ENCODE measurements around the gene FAM149A. TPM values are rescaled to one million over a fixed set of nuclear protein-coding genes. Genes with fewer than 3 reads are reported as not detected.

Gene FAM149A
- polyA plus RNA-seq, 1 donor = 11.8 TPM

DNA sequence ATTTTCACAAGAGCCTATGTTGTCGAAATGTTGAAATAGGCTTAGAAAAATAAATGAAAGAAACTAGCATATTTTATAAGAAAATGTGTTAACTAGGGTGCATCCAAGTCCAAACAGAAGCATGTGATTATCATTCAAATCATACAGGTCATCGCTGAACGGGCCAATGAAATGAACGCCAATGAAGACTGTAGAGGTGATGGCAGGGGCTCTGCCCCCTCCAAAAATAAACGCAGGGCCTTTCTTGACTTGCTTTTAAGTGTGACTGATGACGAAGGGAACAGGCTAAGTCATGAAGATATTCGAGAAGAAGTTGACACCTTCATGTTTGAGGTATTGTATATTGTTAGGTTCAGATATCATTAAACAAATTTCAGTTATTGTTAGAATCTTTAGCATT lies 96.5 kb downstream of the FAM149A start:
- no peak overlapping the region for H3K4me3 ChIP-seq (ENCODE audit: low read length)
- H3K4me1 ChIP-seq (ENCODE audit: control insufficient read depth, insufficient read depth, low read length) = peaks cover 11% of the 10 kb centered on the region
- no peaks in the 10 kb centered on the region for H3K27me3 ChIP-seq (ENCODE audit: control insufficient read depth, insufficient read depth, low read length)
- H3K36me3 ChIP-seq (ENCODE audit: control insufficient read depth, insufficient read depth, low read length) = peaks cover 11% of the 10 kb centered on the region
- H3K9me3 ChIP-seq (ENCODE audit: control insufficient read depth, low read depth, low read length) = no peaks in the 10 kb centered on the region
- 90% methylated on average over 5 of the region's 7 CpGs for WGBS (ENCODE audit: insufficient coverage, low lambda C conversion rate)
- no peak for DNase-seq
- H3K27ac ChIP-seq (ENCODE audit: low read length) = no peak overlapping the region

- WGBS (ENCODE audit: insufficient coverage, low lambda C conversion rate) = no CpG with 5 or more reads among the region's 9 CpGs
- H3K4me1 ChIP-seq (ENCODE audit: control insufficient read depth, insufficient read depth, low read length) = peaks cover 11% of the 10 kb centered on the region
- H3K4me3 ChIP-seq (ENCODE audit: low read length) = no peak overlapping the region
- no peaks in the 10 kb centered on the region for H3K27me3 ChIP-seq (ENCODE audit: control insufficient read depth, insufficient read depth, low read length)
- peaks cover 7% of the 10 kb centered on the region for H3K36me3 ChIP-seq (ENCODE audit: control insufficient read depth, insufficient read depth, low read length)
- DNase-seq = peak; percentile 31 to 58
- H3K27ac ChIP-seq (ENCODE audit: low read length) = peak overlapping the region; percentile 29
- no peaks in the 10 kb centered on the region for H3K9me3 ChIP-seq (ENCODE audit: control insufficient read depth, low read depth, low read length)
Observed at GRCh38 chr4:186201535-186202230, 97.2 kb downstream of the FAM149A start.

- Histone ChIP-seq H3K4me1 (ENCODE audit: control insufficient read depth, insufficient read depth, low read length) (peaks cover 11% of the 10 kb centered on the region), H3K9me3 (ENCODE audit: control insufficient read depth, low read depth, low read length) (no peaks in the 10 kb centered on the region), H3K27ac (ENCODE audit: low read length) (no peak overlapping the region), H3K36me3 (ENCODE audit: control insufficient read depth, insufficient read depth, low read length) (peaks cover 2% of the 10 kb centered on the region), H3K4me3 (ENCODE audit: low read length) (no peak overlapping the region), H3K27me3 (ENCODE audit: control insufficient read depth, insufficient read depth, low read length) (no peaks in the 10 kb centered on the region)
- no CpG with 5 or more reads among the region's 8 CpGs for WGBS (ENCODE audit: insufficient coverage, low lambda C conversion rate)
- no peak for DNase-seq
Observed at GRCh38 chr4:186202490-186203140, 98.1 kb downstream of the FAM149A start.

- no CpG with 5 or more reads among the region's 12 CpGs for WGBS (ENCODE audit: insufficient coverage, low lambda C conversion rate)
- no peak overlapping the region for H3K4me3 ChIP-seq (ENCODE audit: low read length)
- DNase-seq = no peak
Observed at GRCh38 chr4:186203406-186203805, 98.9 kb downstream of the FAM149A start.

DNA sequence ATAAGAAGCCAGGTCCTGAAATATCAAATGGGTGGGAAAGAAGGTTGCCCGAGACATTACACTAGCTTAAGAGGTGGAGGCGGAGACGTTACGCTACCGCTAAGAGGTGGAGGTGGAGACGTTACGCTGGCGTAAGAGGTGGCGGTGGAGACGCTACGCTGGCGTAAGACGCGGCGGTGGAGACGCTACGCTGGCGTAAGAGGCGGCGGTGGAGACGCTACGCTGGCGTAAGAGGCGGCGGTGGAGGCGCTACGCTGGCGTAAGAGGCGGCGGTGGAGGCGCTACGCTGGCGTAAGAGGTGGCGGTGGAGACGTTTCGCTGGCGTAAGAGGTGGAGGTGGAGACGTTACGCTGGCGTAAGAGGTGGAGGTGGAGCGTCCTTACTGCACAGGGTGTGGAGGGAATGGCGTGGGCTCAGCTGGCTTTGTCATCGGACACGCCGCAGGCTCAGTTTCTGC lies 99.6 kb downstream of the FAM149A start:
- H3K9me3 ChIP-seq (ENCODE audit: control insufficient read depth, low read depth, low read length) = peaks cover 3% of the 10 kb centered on the region
- no CpG with 5 or more reads among the region's 45 CpGs for WGBS (ENCODE audit: insufficient coverage, low lambda C conversion rate)
- DNase-seq = no peak
- H3K4me3 ChIP-seq (ENCODE audit: low read length) = peak overlapping the region; percentile 42
- peaks cover 11% of the 10 kb centered on the region for H3K4me1 ChIP-seq (ENCODE audit: control insufficient read depth, insufficient read depth, low read length)
- H3K36me3 ChIP-seq (ENCODE audit: control insufficient read depth, insufficient read depth, low read length) = peaks cover 9% of the 10 kb centered on the region
- H3K27ac ChIP-seq (ENCODE audit: low read length) = peak overlapping the region; percentile 96
- no peaks in the 10 kb centered on the region for H3K27me3 ChIP-seq (ENCODE audit: control insufficient read depth, insufficient read depth, low read length)

More at GRCh38 chr4:186203406-186203805, 98.9 kb downstream of the FAM149A start:
- H3K27ac ChIP-seq (ENCODE audit: low read length) = peak overlapping the region; percentile 96
- H3K9me3 ChIP-seq (ENCODE audit: control insufficient read depth, low read depth, low read length) = no peaks in the 10 kb centered on the region
- H3K27me3 ChIP-seq (ENCODE audit: control insufficient read depth, insufficient read depth, low read length) = no peaks in the 10 kb centered on the region
- H3K36me3 ChIP-seq (ENCODE audit: control insufficient read depth, insufficient read depth, low read length) = peaks cover 2% of the 10 kb centered on the region
- peaks cover 11% of the 10 kb centered on the region for H3K4me1 ChIP-seq (ENCODE audit: control insufficient read depth, insufficient read depth, low read length)

DNA sequence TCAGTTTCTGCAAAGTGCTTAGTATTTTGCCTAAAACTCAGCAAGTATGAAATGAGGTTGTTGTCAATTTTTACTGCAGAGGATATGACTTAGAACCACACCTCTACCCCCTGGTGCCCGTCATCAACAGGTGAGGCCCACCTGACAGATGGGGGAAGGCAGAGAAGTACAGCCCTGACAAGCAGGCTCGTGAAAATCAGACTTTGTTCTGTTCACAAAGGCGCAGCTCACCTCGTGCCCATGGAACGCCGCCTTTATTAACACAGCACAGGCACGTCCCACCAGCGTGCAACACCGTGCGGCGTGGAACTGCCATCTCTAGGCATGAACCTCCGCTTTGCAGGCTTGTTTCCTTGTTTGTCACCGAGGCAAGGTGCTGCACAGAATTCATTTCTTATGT lies 100.2 kb downstream of the FAM149A start:
- DNase-seq = peak; percentile 94 to 98
- H3K4me3 ChIP-seq (ENCODE audit: low read length) = peak overlapping the region; percentile 42
- no CpG with 5 or more reads among the region's 13 CpGs for WGBS (ENCODE audit: insufficient coverage, low lambda C conversion rate)
- H3K4me1 ChIP-seq (ENCODE audit: control insufficient read depth, insufficient read depth, low read length) = peaks cover 11% of the 10 kb centered on the region
- H3K9me3 ChIP-seq (ENCODE audit: control insufficient read depth, low read depth, low read length) = peaks cover 3% of the 10 kb centered on the region
- peak overlapping the region; percentile 96 for H3K27ac ChIP-seq (ENCODE audit: low read length)
- H3K36me3 ChIP-seq (ENCODE audit: control insufficient read depth, insufficient read depth, low read length) = peaks cover 14% of the 10 kb centered on the region
- H3K27me3 ChIP-seq (ENCODE audit: control insufficient read depth, insufficient read depth, low read length) = no peaks in the 10 kb centered on the region

GRCh38 chr4:186205156-186205555 lies 100.7 kb downstream of the FAM149A start:
- no peaks in the 10 kb centered on the region for H3K27me3 ChIP-seq (ENCODE audit: control insufficient read depth, insufficient read depth, low read length)
- peaks cover 11% of the 10 kb centered on the region for H3K4me1 ChIP-seq (ENCODE audit: control insufficient read depth, insufficient read depth, low read length)
- peaks cover 18% of the 10 kb centered on the region for H3K36me3 ChIP-seq (ENCODE audit: control insufficient read depth, insufficient read depth, low read length)
- H3K9me3 ChIP-seq (ENCODE audit: control insufficient read depth, low read depth, low read length) = peaks cover 3% of the 10 kb centered on the region
- WGBS (ENCODE audit: insufficient coverage, low lambda C conversion rate) = no CpG with 5 or more reads among the region's 8 CpGs
- peak overlapping the region; percentile 96 for H3K27ac ChIP-seq (ENCODE audit: low read length)
- DNase-seq = peak; percentile 38 to 74
- no peak overlapping the region for H3K4me3 ChIP-seq (ENCODE audit: low read length)

DNA sequence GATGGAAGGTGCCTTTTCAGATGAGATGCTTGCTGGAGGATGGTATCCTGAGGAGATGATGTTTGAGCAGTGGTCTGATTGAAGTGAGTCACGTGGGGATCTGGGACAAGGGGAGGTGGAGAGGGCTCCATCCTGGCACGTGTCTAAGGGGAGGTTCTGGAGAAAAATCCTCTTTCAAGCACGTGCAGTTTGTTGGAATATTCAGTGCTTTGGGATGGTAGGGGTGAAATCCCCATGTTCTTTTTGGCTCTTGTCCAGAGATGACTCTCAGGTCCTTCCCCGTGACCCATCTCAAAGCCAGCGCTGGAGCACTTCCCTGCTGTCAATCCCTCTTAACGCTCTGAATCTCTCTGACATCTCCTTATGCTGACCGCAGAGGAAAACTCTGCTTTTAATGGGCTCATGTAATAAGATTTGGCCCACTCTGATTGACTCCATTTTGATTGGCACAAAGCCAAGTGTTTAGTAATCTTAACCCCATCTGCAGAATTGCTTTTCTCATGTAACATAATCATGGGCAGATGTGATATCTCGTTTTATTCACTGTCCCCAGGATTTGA lies 112.0 kb downstream of the FAM149A start:
- Histone ChIP-seq H3K9me3 (ENCODE audit: control insufficient read depth, low read depth, low read length) (no peaks in the 10 kb centered on the region), H3K36me3 (ENCODE audit: control insufficient read depth, insufficient read depth, low read length) (no peaks in the 10 kb centered on the region), H3K27ac (ENCODE audit: low read length) (no peak overlapping the region), H3K4me1 (ENCODE audit: control insufficient read depth, insufficient read depth, low read length) (no peaks in the 10 kb centered on the region), H3K27me3 (ENCODE audit: control insufficient read depth, insufficient read depth, low read length) (no peaks in the 10 kb centered on the region), H3K4me3 (ENCODE audit: low read length) (no peak overlapping the region)
- no peak for DNase-seq
- WGBS (ENCODE audit: insufficient coverage, low lambda C conversion rate) = 20% methylated on average over 1 of the region's 8 CpGs

DNA sequence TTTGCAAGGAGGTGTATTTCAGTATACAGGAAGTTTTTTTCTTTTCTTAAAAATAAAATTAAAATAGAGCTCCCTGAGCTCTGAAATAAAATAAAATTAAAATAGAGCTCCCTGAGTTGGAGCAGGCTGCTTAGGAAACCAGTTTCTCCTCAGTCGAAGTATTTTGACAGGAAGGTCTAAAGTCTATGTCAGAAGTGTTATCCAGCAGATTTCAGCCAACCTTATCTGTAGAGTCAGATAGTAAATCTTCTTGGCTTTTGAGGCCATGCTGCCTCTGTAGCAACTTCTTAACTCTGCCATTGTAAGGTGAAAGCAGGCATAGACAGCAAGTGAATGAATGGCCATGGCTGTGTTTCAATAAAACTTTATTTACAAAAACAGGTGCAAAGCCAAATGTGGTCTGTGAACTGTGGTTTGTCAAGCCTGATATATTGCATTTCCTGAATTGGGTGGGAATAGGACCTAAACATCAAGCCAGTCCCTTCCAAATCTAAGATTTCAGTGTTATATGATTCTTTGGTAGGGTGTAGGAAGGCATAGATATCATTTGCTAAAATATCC lies 113.3 kb downstream of the FAM149A start:
- DNase-seq = peak in 1 of 2 donors; percentile 25
- WGBS (ENCODE audit: insufficient coverage, low lambda C conversion rate) = no CpG with 5 or more reads among the region's 1 CpG

GRCh38 chr4:186221624-186222023 lies 117.1 kb downstream of the FAM149A start:
- WGBS (ENCODE audit: insufficient coverage, low lambda C conversion rate) = no CpG with 5 or more reads among the region's 1 CpG

More for the DNA sequence above, 113.3 kb downstream of the FAM149A start:
- H3K4me3 ChIP-seq (ENCODE audit: low read length) = no peak overlapping the region
- H3K36me3 ChIP-seq (ENCODE audit: control insufficient read depth, insufficient read depth, low read length) = no peaks in the 10 kb centered on the region
- no peaks in the 10 kb centered on the region for H3K27me3 ChIP-seq (ENCODE audit: control insufficient read depth, insufficient read depth, low read length)
- H3K9me3 ChIP-seq (ENCODE audit: control insufficient read depth, low read depth, low read length) = no peaks in the 10 kb centered on the region
- H3K27ac ChIP-seq (ENCODE audit: low read length) = no peak overlapping the region
- no peaks in the 10 kb centered on the region for H3K4me1 ChIP-seq (ENCODE audit: control insufficient read depth, insufficient read depth, low read length)

More at GRCh38 chr4:186221624-186222023, 117.1 kb downstream of the FAM149A start:
- no peaks in the 10 kb centered on the region for H3K4me1 ChIP-seq (ENCODE audit: control insufficient read depth, insufficient read depth, low read length)
- H3K36me3 ChIP-seq (ENCODE audit: control insufficient read depth, insufficient read depth, low read length) = no peaks in the 10 kb centered on the region
- peaks cover 24% of the 10 kb centered on the region for H3K9me3 ChIP-seq (ENCODE audit: control insufficient read depth, low read depth, low read length)
- H3K4me3 ChIP-seq (ENCODE audit: low read length) = no peak overlapping the region
- H3K27me3 ChIP-seq (ENCODE audit: control insufficient read depth, insufficient read depth, low read length) = no peaks in the 10 kb centered on the region
- no peak for DNase-seq
- no peak overlapping the region for H3K27ac ChIP-seq (ENCODE audit: low read length)
